ENCODE results near the gene NFU1. TPM values are rescaled to one million over a fixed set of nuclear protein-coding genes. Genes with fewer than 3 reads are reported as not detected.

Gene NFU1
- total RNA-seq, 2 experiments from 2014 or later = 41.0 to 46.2 TPM

DNA sequence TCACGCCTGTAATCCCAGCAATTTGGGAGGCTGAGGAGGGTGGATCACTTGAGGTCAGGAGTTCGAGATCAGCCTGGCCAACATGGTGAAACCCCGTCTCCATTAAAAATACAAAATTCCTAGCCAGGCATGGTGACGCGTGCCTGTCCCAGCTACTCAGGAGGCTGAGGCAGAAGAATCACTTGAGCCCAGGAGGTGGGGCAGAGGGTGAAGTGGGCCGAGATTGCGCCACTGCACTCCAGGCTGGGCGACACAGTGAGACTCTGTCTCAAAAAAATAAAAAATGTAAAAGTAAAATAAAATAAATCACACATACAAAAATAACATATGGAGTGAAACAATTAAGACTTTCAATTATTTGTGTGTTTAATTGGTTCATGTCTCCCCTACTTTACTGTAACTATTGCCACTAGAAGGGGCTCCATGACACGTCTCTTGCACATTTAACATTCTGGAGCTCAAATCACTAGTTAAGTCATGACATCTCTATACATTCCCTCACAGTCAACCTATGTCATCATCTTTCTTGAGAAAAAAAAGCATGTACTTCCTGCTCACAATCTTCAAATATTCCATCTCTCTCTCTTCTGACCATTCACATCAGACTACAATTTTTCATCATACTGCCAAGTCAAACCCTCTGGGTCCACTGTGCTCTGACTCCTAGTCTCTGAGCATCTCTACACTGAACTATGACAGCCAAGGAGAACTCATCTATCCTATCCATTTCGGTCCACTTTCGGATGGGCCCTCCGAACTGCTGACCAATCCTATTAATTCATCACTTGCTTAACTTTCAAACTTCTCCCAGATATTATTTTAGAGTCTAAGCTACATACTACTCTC is 56.9 kb downstream of the NFU1 start:
- ChIA-PET CTCF (interaction anchor here (0.8 to 3.0 kb wide), 4 partner anchors 10 to 184 kb away, joined by 3 to 8 read pairs (median 4); no protein-coding TSS in a partner anchor), POLR2A (interaction anchor here (0.9 kb wide), 1 partner anchor 448 kb away, joined by 4 read pairs; no protein-coding TSS in a partner anchor)
- DNase-seq = no peak
- ATAC-seq = peak; percentile 10
- Mint-ChIP-seq H3K27me3 (no peaks in the 10 kb centered on the region), H3K4me3 (no peak overlapping the region), H3K27ac (peak overlapping the region; percentile 13), H3K4me1 (ENCODE audit: low read depth) (peaks cover 44% of the 10 kb centered on the region), H3K9me3 (no peaks in the 10 kb centered on the region), H3K36me3 (ENCODE audit: low read depth) (peaks cover 9% of the 10 kb centered on the region)
- intact Hi-C loops (cut with micrococcal nuclease) = no loop called here
- TF ChIP-seq, protein P1, sequence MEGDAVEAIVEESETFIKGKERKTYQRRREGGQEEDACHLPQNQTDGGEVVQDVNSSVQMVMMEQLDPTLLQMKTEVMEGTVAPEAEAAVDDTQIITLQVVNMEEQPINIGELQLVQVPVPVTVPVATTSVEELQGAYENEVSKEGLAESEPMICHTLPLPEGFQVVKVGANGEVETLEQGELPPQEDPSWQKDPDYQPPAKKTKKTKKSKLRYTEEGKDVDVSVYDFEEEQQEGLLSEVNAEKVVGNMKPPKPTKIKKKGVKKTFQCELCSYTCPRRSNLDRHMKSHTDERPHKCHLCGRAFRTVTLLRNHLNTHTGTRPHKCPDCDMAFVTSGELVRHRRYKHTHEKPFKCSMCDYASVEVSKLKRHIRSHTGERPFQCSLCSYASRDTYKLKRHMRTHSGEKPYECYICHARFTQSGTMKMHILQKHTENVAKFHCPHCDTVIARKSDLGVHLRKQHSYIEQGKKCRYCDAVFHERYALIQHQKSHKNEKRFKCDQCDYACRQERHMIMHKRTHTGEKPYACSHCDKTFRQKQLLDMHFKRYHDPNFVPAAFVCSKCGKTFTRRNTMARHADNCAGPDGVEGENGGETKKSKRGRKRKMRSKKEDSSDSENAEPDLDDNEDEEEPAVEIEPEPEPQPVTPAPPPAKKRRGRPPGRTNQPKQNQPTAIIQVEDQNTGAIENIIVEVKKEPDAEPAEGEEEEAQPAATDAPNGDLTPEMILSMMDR (IDR thresholded peaks at IDR 0.05) = no peak

DNA sequence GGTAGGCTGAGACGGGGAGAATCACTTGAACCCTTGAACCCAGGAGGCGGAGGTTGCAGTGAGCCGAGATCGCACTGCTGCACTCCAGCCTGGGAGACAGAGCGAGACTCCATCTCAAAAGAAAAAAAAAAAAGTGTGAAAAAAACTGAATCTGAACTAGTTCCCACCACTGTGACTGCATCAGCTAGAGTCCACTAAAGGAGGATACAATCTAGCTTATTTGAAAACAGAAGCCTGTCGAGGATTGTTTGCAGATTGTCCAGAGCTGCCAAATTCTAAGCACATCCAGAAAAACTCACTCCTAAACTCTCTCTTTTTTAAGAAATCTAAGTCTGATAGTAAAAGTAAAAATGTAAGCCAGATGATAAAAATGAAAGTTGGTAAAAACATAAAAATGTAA is 60.8 kb downstream of the NFU1 start:
- DNase-seq (no peak), ATAC-seq (no peak)
- TF ChIP-seq, protein P1 (IDR thresholded peaks at IDR 0.05) = no peak
- Mint-ChIP-seq H3K27ac (no peak overlapping the region), H3K27me3 (no peaks in the 10 kb centered on the region), H3K36me3 (ENCODE audit: low read depth) (peaks cover 8% of the 10 kb centered on the region), H3K4me1 (ENCODE audit: low read depth) (peaks cover 22% of the 10 kb centered on the region), H3K4me3 (no peak overlapping the region), H3K9me3 (no peaks in the 10 kb centered on the region)
- intact Hi-C loops (cut with micrococcal nuclease) = no loop called here
- ChIA-PET POLR2A (interaction anchor here (1.0 kb wide), 1 partner anchor 16 kb away, joined by 3 read pairs; no protein-coding TSS in a partner anchor), CTCF (interaction anchor here (0.9 to 2.1 kb wide), 13 partner anchors 10 to 441 kb away, joined by 3 to 16 read pairs (median 4); no protein-coding TSS in a partner anchor)

DNA sequence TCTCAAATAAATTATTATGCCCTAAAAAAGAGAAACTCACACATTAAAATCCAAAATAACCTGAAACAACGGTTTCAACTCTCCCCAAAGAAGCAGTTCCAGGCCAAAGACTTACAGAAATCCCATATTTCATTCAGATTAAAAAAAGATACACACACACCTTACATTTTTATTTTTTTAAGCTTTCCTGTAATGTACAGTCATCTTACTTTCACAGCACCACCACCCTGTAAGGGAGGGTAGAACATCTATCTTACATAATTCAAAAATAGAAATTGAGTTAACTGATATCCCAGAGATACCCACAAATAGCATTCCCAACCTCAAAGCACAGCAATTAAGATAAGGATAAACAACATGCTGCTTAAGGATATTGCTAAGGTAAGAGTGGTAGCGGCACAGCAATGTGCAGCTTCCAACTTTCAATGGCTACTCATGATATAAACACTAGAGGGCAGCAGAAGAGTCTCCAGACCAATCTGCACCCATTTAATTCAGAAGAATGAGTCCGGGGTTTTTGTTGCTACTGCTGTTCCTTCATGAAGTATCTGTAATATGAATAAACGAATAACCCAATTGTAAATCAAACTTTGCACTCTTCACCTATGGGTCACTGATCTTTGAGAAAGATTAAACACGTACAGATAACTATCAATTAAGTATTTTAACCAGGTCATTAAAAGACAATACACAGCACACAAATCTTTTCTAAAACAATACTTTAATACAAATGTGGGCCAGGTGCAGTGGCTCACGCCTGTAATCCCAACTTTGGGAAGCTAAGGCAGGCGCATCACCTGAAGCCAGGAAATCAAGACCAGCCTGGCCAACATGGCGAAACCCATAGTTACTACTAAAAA is 61.5 kb downstream of the NFU1 start:
- Mint-ChIP-seq H3K27ac (peak overlapping the region; percentile 25), H3K4me3 (no peak overlapping the region), H3K9me3 (no peaks in the 10 kb centered on the region), H3K36me3 (ENCODE audit: low read depth) (peaks cover 9% of the 10 kb centered on the region), H3K27me3 (no peaks in the 10 kb centered on the region), H3K4me1 (ENCODE audit: low read depth) (peaks cover 19% of the 10 kb centered on the region)
- TF ChIP-seq, protein P1 (IDR thresholded peaks at IDR 0.05) = peak; percentile 79
- DNase-seq = peak; percentile 29
- ChIA-PET CTCF (interaction anchor here (0.5 to 2.1 kb wide), 28 partner anchors 8 to 442 kb away, joined by 3 to 16 read pairs (median 4); partner anchors contain the start of gene NFU1), POLR2A (interaction anchor here (0.8 to 1.1 kb wide), 4 partner anchors 10 to 111 kb away, joined by 3 to 4 read pairs (median 4); partner anchors contain the start of gene NFU1)
- ATAC-seq = peak; percentile 78
- intact Hi-C loops (cut with micrococcal nuclease) = no loop called here

DNA sequence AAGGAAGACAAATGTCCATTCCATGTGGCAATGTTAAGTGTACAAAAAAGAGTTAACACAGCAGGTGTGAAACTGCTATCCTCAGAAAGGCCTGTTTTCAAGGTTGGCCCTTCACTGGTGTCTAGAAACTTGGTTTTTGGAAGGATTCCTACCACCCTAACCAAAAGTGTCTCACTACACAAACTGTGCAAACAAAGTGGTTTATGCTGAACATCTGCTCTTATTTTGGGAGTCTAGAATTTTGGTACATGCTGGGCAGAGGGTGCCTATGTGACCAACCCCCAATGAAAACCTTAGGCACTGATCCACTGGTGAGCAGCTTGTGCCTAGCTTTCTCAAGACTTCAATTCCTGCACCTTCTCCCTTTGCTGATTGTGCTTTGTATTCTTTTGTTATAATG is 64.5 kb downstream of the NFU1 start:
- ATAC-seq (no peak), DNase-seq (no peak)
- H3K27ac Mint-ChIP-seq = no peak overlapping the region
- H3K27me3 Mint-ChIP-seq = no peaks in the 10 kb centered on the region
- H3K9me3 Mint-ChIP-seq = no peaks in the 10 kb centered on the region
- ChIA-PET POLR2A (no interaction called here), CTCF (interaction anchor here (0.6 kb wide), 1 partner anchor 71 kb away, joined by 4 read pairs; no protein-coding TSS in a partner anchor)
- TF ChIP-seq, protein P1 (IDR thresholded peaks at IDR 0.05) = no peak
- intact Hi-C loops (cut with micrococcal nuclease) = no loop called here
- peaks cover 26% of the 10 kb centered on the region for H3K36me3 Mint-ChIP-seq (ENCODE audit: low read depth)
- no peak overlapping the region for H3K4me3 Mint-ChIP-seq
- peaks cover 14% of the 10 kb centered on the region for H3K4me1 Mint-ChIP-seq (ENCODE audit: low read depth)
